GM23338 (cell line): ENCODE measurements around the gene USP9Y. TPM values are rescaled to one million over a fixed set of nuclear protein-coding genes. Genes with fewer than 3 reads are reported as not detected.

ENCODE experiments used
- ATAC-seq: fragments of 200-7000 bp; cut with Tn5 transposase; 3 replicates; pipeline ENCODE4 v1.9.1; 2020
- DNase-seq: peaks from one replicate; pipeline ENCODE4 v3.0.0-alpha.2; 2015; ENCODE audit warnings: low spot score
- H2AFZ ChIP-seq: fragments of 200-600 bp; sonication (generic); 2 replicates; pipeline ENCODE4 v1.8.0; 2016; ENCODE audit warnings: antibody characterized with exemption, mild to moderate bottlenecking, moderate library complexity
- H3F3A ChIP-seq: fragments of 200-600 bp; sonication (generic); replicated peaks from 2 replicates; pipeline ENCODE4 v1.8.0; 2017; ENCODE audit warnings: antibody characterized with exemption, mixed run types, low read depth
- H3K27ac ChIP-seq: fragments of 200-600 bp; sonication (generic); 2 replicates; pipeline ENCODE4 v1.6.1; 2016; ENCODE audit warnings: low read depth
- H3K27me3 ChIP-seq: fragments of 200-600 bp; sonication (generic); 2 replicates; pipeline ENCODE4 v1.8.0; 2016; ENCODE audit warnings: mild to moderate bottlenecking, mixed run types, moderate library complexity; ENCODE audit not compliant: insufficient read depth
- H3K36me3 ChIP-seq: fragments of 200-600 bp; sonication (generic); 2 replicates; pipeline ENCODE4 v1.8.0; 2016; ENCODE audit warnings: mild to moderate bottlenecking; ENCODE audit not compliant: insufficient read depth
- H3K4me1 ChIP-seq: fragments of 200-600 bp; sonication (generic); 2 replicates; pipeline ENCODE4 v1.8.0; 2016; ENCODE audit warnings: mild to moderate bottlenecking, moderate library complexity; ENCODE audit not compliant: insufficient read depth
- H3K4me2 ChIP-seq: fragments of 200-600 bp; sonication (generic); 2 replicates; pipeline ENCODE4 v1.7.1; 2017; ENCODE audit warnings: mixed run types
- H3K4me3 ChIP-seq: fragments of 200-600 bp; sonication (generic); 2 replicates; pipeline ENCODE4 v1.6.1; 2016; ENCODE audit warnings: mixed run types
- H3K79me2 ChIP-seq: fragments of 200-600 bp; sonication (generic); replicated peaks from 2 replicates; pipeline ENCODE4 v1.8.0; 2017; ENCODE audit warnings: mild to moderate bottlenecking; ENCODE audit not compliant: insufficient read depth
- H3K9me2 ChIP-seq: fragments of 200-600 bp; sonication (generic); 2 replicates; pipeline ENCODE4 v1.8.0; 2017; ENCODE audit not compliant: insufficient read depth
- H4K20me1 ChIP-seq: fragments of 200-600 bp; sonication (generic); replicated peaks from 2 replicates; pipeline ENCODE4 v1.8.0; 2017; ENCODE audit warnings: mild to moderate bottlenecking; ENCODE audit not compliant: insufficient read depth
- H3K27ac Mint-ChIP-seq: 2 replicates; pipeline ENCODE4 v1.8.0; 2020; ENCODE audit warnings: inconsistent platforms, mild to moderate bottlenecking, moderate library complexity, mixed read lengths
- H3K27me3 Mint-ChIP-seq: 3 replicates; pipeline ENCODE4 v1.8.0; 2022; ENCODE audit warnings: low read depth, mild to moderate bottlenecking, moderate library complexity, mixed read lengths, inconsistent platforms; ENCODE audit not compliant: insufficient read depth, poor library complexity
- H3K36me3 Mint-ChIP-seq: 3 replicates; pipeline ENCODE4 v1.8.0; 2021; ENCODE audit warnings: low read depth, mild to moderate bottlenecking, inconsistent platforms, moderate library complexity, mixed read lengths
- H3K4me1 Mint-ChIP-seq: 3 replicates; pipeline ENCODE4 v1.8.0; 2020; ENCODE audit warnings: mild to moderate bottlenecking, inconsistent platforms, mixed read lengths
- H3K4me3 Mint-ChIP-seq: 3 replicates; pipeline ENCODE4 v1.8.0; 2021; ENCODE audit warnings: moderate library complexity, mild to moderate bottlenecking, inconsistent platforms, mixed read lengths
- H3K9me3 Mint-ChIP-seq: 3 replicates; pipeline ENCODE4 v1.8.0; 2020; ENCODE audit warnings: moderate library complexity, mild to moderate bottlenecking, inconsistent platforms, mixed read lengths
- CTCF ChIP-seq, 2 experiments: fragments of 200-600 bp in 1 of 2; sonication (generic) in 1 of 2; conservative IDR thresholded peaks; 2 replicates each; pipeline versions ENCODE4 v1.5.1 to v1.6.1; 2016 to 2017; ENCODE audit warnings: antibody characterized with exemption in 2 of 2, low read depth in 2 of 2, mild to moderate bottlenecking in 2 of 2, moderate library complexity in 1 of 2
- ETS1 ChIP-seq: IDR thresholded peaks from 2 replicates; pipeline ENCODE4 v1.6.1; 2016; ENCODE audit warnings: antibody characterized with exemption
- EZH2 ChIP-seq: fragments of 200-600 bp; sonication (generic); IDR thresholded peaks from one replicate; pipeline ENCODE4 v1.8.0; 2017; ENCODE audit warnings: antibody characterized with exemption, mild to moderate bottlenecking, low read depth; ENCODE audit not compliant: unreplicated experiment
- EZH2phosphoT487 ChIP-seq: fragments of 200-600 bp; sonication (generic); IDR thresholded peaks from one replicate; pipeline ENCODE4 v1.8.1; 2018; ENCODE audit warnings: antibody characterized with exemption; ENCODE audit not compliant: unreplicated experiment
- JUNB ChIP-seq: IDR thresholded peaks from one replicate; pipeline ENCODE4 v1.6.1; 2016; ENCODE audit warnings: antibody characterized with exemption; ENCODE audit not compliant: unreplicated experiment
- NANOG ChIP-seq: IDR thresholded peaks from 2 replicates; pipeline ENCODE4 v1.6.1; 2016; ENCODE audit warnings: antibody characterized with exemption, borderline replicate concordance
- POLR2AphosphoS5 ChIP-seq: IDR thresholded peaks from 2 replicates; pipeline ENCODE4 v1.6.1; 2016; ENCODE audit warnings: antibody characterized with exemption, low read depth
- REST ChIP-seq: IDR thresholded peaks from one replicate; pipeline ENCODE4 v1.6.1; 2018; ENCODE audit warnings: antibody characterized with exemption; ENCODE audit not compliant: unreplicated experiment
- STAT1 ChIP-seq: IDR thresholded peaks from one replicate; pipeline ENCODE4 v1.6.1; 2016; ENCODE audit warnings: antibody characterized with exemption; ENCODE audit not compliant: unreplicated experiment
- ZNF114 ChIP-seq: fragments of 250-450 bp; sonication (Bioruptor Pico); IDR thresholded peaks from 2 replicates; pipeline ENCODE4 v1.5.0; 2020; ENCODE audit warnings: mild to moderate bottlenecking, moderate library complexity
- ZNF331 ChIP-seq: fragments of 250-450 bp; sonication (Bioruptor Pico); IDR thresholded peaks from 2 replicates; pipeline ENCODE4 v1.5.0; 2020; ENCODE audit warnings: low read depth, mild to moderate bottlenecking, moderate library complexity
- ZNF462 ChIP-seq: fragments of 250-450 bp; sonication (Bioruptor Pico); IDR thresholded peaks from 2 replicates; pipeline ENCODE4 v1.5.0; 2020; ENCODE audit warnings: mild to moderate bottlenecking, moderate library complexity
- polyA plus RNA-seq: library from polyadenylated mRNA; unstranded; fragments of >200 nt; fragmentation: Nextera tagmentation; extraction: Ambion mirVana; gene quantifications from 2 replicates; pipeline ENCODE4 v1.2.1, GENCODE V29; 2016
- total RNA-seq: library from RNA; depleted of rRNA; stranded (reverse); fragments of >200 nt; shearing (Covaris generic); gene quantifications from 2 replicates; pipeline ENCODE4 v1.2.3, GENCODE V29; 2014

The USP9Y gene
- total and polyA plus RNA-seq, 2 experiments from 2014 or later: 23.7 to 49.0 TPM

GRCh38 chrY:12734051-12734450 is 33.0 kb downstream of the USP9Y start (continued):
- TF ChIP-seq ZNF114 (CRISPR knock-in tag): no peak
- no peak for TF ChIP-seq STAT1
- TF ChIP-seq JUNB: no peak
- TF ChIP-seq ZNF331 (CRISPR knock-in tag): no peak

- no peaks in the 10 kb centered on the region for H3F3A ChIP-seq
- H3K4me3 Mint-ChIP-seq: no peak overlapping the region
- no peaks in the 10 kb centered on the region for H3K9me2 ChIP-seq
- TF ChIP-seq CTCF (conservative IDR thresholded peaks at IDR 0.05; ENCODE audit: low read depth in 2 of 2): no peak
- no peak for TF ChIP-seq JUNB
- TF ChIP-seq ZNF114 (CRISPR knock-in tag): no peak
- no peak for TF ChIP-seq EZH2
- no peak for TF ChIP-seq REST
- no peak for TF ChIP-seq ZNF462 (CRISPR knock-in tag)
- no peak for TF ChIP-seq NANOG
- TF ChIP-seq POLR2AphosphoS5: no peak
- TF ChIP-seq ZNF331 (CRISPR knock-in tag): no peak
- TF ChIP-seq ETS1: no peak
- no peak for TF ChIP-seq EZH2phosphoT487
- peaks cover 48% of the 10 kb centered on the region for H3K36me3 Mint-ChIP-seq
- H3K4me3 ChIP-seq: no peak overlapping the region
- H3K79me2 ChIP-seq: no peaks in the 10 kb centered on the region
- H3K4me1 ChIP-seq: no peaks in the 10 kb centered on the region
- no peak overlapping the region for H3K4me2 ChIP-seq
- DNase-seq (no peak), ATAC-seq (no peak)
- H3K36me3 ChIP-seq: peaks cover 10% of the 10 kb centered on the region
- H3K27ac ChIP-seq: no peak overlapping the region
- no peaks in the 10 kb centered on the region for H3K4me1 Mint-ChIP-seq
- no peaks in the 10 kb centered on the region for H3K27me3 Mint-ChIP-seq
- H3K9me3 Mint-ChIP-seq: no peaks in the 10 kb centered on the region; the same call in 2 of the 3 replicates
- H3K27ac Mint-ChIP-seq: no peak overlapping the region
- no peak overlapping the region for H2AFZ ChIP-seq
- H4K20me1 ChIP-seq: no peaks in the 10 kb centered on the region
- no peaks in the 10 kb centered on the region for H3K27me3 ChIP-seq
These were observed 40.4 kb downstream of the USP9Y start for GRCh38 chrY:12741414-12741813.
